MM.1S (cell line): Measurements from ENCODE around the gene COMP.

Experiments
- DNase-seq: peaks from one replicate; pipeline ENCODE4 v3.0.0-alpha.2; 2015
- H2AFZ ChIP-seq: fragments of 300-600 bp; sonication (generic); 2 replicates; pipeline ENCODE4 v1.6.0; 2016; ENCODE audit warnings: antibody characterized with exemption, low read length
- H3F3A ChIP-seq: fragments of 300-600 bp; sonication (generic); 2 replicates; pipeline ENCODE4 v1.6.1; 2016; ENCODE audit warnings: mild to moderate bottlenecking, antibody characterized with exemption, low read length, moderate library complexity, mixed read lengths; ENCODE audit not compliant: insufficient read depth
- H3K27ac ChIP-seq: fragments of 300-600 bp; sonication (generic); 2 replicates; pipeline ENCODE4 v1.5.1; 2016; ENCODE audit warnings: mild to moderate bottlenecking, low read length
- H3K27me3 ChIP-seq: fragments of 300-600 bp; sonication (generic); replicated peaks from 2 replicates; pipeline ENCODE4 v1.6.0; 2016; ENCODE audit warnings: low read length; ENCODE audit not compliant: insufficient read depth
- H3K36me3 ChIP-seq: fragments of 300-600 bp; sonication (generic); replicated peaks from 2 replicates; pipeline ENCODE4 v1.6.1; 2016; ENCODE audit warnings: mild to moderate bottlenecking, low read length, mixed read lengths; ENCODE audit not compliant: insufficient read depth
- H3K4me1 ChIP-seq: fragments of 300-600 bp; sonication (generic); 2 replicates; pipeline ENCODE4 v1.6.1; 2016; ENCODE audit warnings: low read length, mixed read lengths
- H3K4me2 ChIP-seq: fragments of 300-600 bp; sonication (generic); 2 replicates; pipeline ENCODE4 v1.6.0; 2016; ENCODE audit warnings: low read depth, low read length
- H3K4me3 ChIP-seq: fragments of 300-600 bp; sonication (generic); 2 replicates; pipeline ENCODE4 v1.5.1; 2016; ENCODE audit warnings: low read length, mixed read lengths
- H3K79me2 ChIP-seq: fragments of 300-600 bp; sonication (generic); 2 replicates; pipeline ENCODE4 v1.6.1; 2016; ENCODE audit warnings: mixed run types, low read length, mixed read lengths
- H3K9ac ChIP-seq: fragments of 300-600 bp; sonication (generic); 2 replicates; pipeline ENCODE4 v1.6.1; 2016; ENCODE audit warnings: low read length, mixed read lengths
- H3K9me2 ChIP-seq: fragments of 300-600 bp; sonication (generic); replicated peaks from 2 replicates; pipeline ENCODE4 v1.6.1; 2016; ENCODE audit warnings: mild to moderate bottlenecking, low read length, mixed read lengths; ENCODE audit not compliant: insufficient read depth
- H3K9me3 ChIP-seq: fragments of 300-600 bp; sonication (generic); replicated peaks from 2 replicates; pipeline ENCODE4 v1.6.1; 2016; ENCODE audit warnings: mild to moderate bottlenecking, low read length, mixed read lengths; ENCODE audit not compliant: insufficient read depth
- H4K20me1 ChIP-seq: fragments of 300-600 bp; sonication (generic); 2 replicates; pipeline ENCODE4 v1.6.1; 2016; ENCODE audit warnings: mild to moderate bottlenecking, low read length, moderate library complexity, mixed read lengths; ENCODE audit not compliant: insufficient read depth
- CTCF ChIP-seq: fragments of 300-600 bp; sonication (generic); IDR thresholded peaks from 2 replicates; pipeline ENCODE4 v1.5.1; 2016; ENCODE audit warnings: antibody characterized with exemption, low read length, mixed read lengths
- EZH2 ChIP-seq: fragments of 300-600 bp; sonication (generic); optimal IDR thresholded peaks from 2 replicates; pipeline ENCODE3; 2017; ENCODE audit warnings: low read depth, mild to moderate bottlenecking, antibody characterized with exemption, low read length, mixed read lengths
- EZH2phosphoT487 ChIP-seq: fragments of 300-600 bp; sonication (generic); IDR thresholded peaks from 2 replicates; pipeline ENCODE4 v1.6.1; 2018; ENCODE audit warnings: antibody characterized with exemption, low read length

Gene COMP

GRCh38 chr19:18799389-18799970 is 8.4 kb upstream of the COMP start:
- Histone ChIP-seq H3K27ac (no peak overlapping the region), H3K9me2 (no peaks in the 10 kb centered on the region), H3K9ac (no peak overlapping the region), H4K20me1 (no peaks in the 10 kb centered on the region), H3K4me2 (no peak overlapping the region), H3K4me3 (no peak overlapping the region), H3K27me3 (peaks cover 89% of the 10 kb centered on the region), H2AFZ (no peak overlapping the region), H3K9me3 (no peaks in the 10 kb centered on the region), H3F3A (no peaks in the 10 kb centered on the region), H3K36me3 (no peaks in the 10 kb centered on the region), H3K79me2 (no peaks in the 10 kb centered on the region), H3K4me1 (no peaks in the 10 kb centered on the region)
- TF ChIP-seq CTCF, result no peak
- TF ChIP-seq EZH2phosphoT487, result no peak
- TF ChIP-seq EZH2, result no peak
- DNase-seq, result no peak

GRCh38 chr19:18798384-18799352 is 7.6 kb upstream of the COMP start:
- no peaks in the 10 kb centered on the region for H3K36me3 ChIP-seq
- no peak overlapping the region for H3K9ac ChIP-seq
- H3K9me3 ChIP-seq, result no peaks in the 10 kb centered on the region
- peaks cover 86% of the 10 kb centered on the region for H3K27me3 ChIP-seq
- H3F3A ChIP-seq, result no peaks in the 10 kb centered on the region
- H3K9me2 ChIP-seq, result no peaks in the 10 kb centered on the region
- no peak overlapping the region for H3K4me3 ChIP-seq
- no peak overlapping the region for H2AFZ ChIP-seq
- TF ChIP-seq EZH2phosphoT487 (no peak), EZH2 (no peak), CTCF (no peak)
- H3K4me1 ChIP-seq, result no peaks in the 10 kb centered on the region
- no peak for DNase-seq
- H3K4me2 ChIP-seq, result no peak overlapping the region
- no peak overlapping the region for H3K27ac ChIP-seq
- H4K20me1 ChIP-seq, result no peaks in the 10 kb centered on the region
- H3K79me2 ChIP-seq, result no peaks in the 10 kb centered on the region

GRCh38 chr19:18796239-18796638 is 5.1 kb upstream of the COMP start:
- Histone ChIP-seq H3K4me3 (no peak overlapping the region), H3K27me3 (peaks cover 89% of the 10 kb centered on the region), H2AFZ (no peak overlapping the region), H3K36me3 (no peaks in the 10 kb centered on the region), H3K4me2 (no peak overlapping the region), H3K9ac (no peak overlapping the region), H3F3A (no peaks in the 10 kb centered on the region), H3K79me2 (no peaks in the 10 kb centered on the region), H3K9me2 (no peaks in the 10 kb centered on the region), H3K4me1 (no peaks in the 10 kb centered on the region), H3K27ac (no peak overlapping the region), H4K20me1 (no peaks in the 10 kb centered on the region), H3K9me3 (no peaks in the 10 kb centered on the region)
- TF ChIP-seq CTCF (no peak), EZH2 (no peak), EZH2phosphoT487 (no peak)
- no peak for DNase-seq
